GM12878 (cell line): ENCODE results near the gene CD69.

Experiments used
- EP300 ChIP-seq, 2 experiments: fragments of 150-350 bp in 1 of 2; IDR thresholded peaks; 2 replicates each; pipeline ENCODE4 v1.6.1; 2011 to 2012; ENCODE audit warnings: low read depth in 2 of 2, low read length in 2 of 2, borderline replicate concordance in 1 of 2, improper control_type of control experiment in 1 of 2, inconsistent platforms in 1 of 2; ENCODE audit not compliant: control insufficient read depth in 1 of 2
- GABPA ChIP-seq: IDR thresholded peaks from 2 replicates; pipeline ENCODE4 v1.6.1; 2014; ENCODE audit warnings: antibody characterized with exemption, low read depth, mild to moderate bottlenecking, inconsistent platforms
- GATAD2B ChIP-seq: fragments of 450-650 bp; conservative IDR thresholded peaks from 2 replicates; pipeline ENCODE4 v1.6.1; 2017; ENCODE audit warnings: low read depth, mild to moderate bottlenecking, moderate library complexity
- NBN ChIP-seq: fragments of 450-650 bp; IDR thresholded peaks from 2 replicates; pipeline ENCODE4 v1.6.1; 2016
- NFIC ChIP-seq: IDR thresholded peaks from 2 replicates; pipeline ENCODE4 v1.6.1; 2012; ENCODE audit warnings: low read depth, mild to moderate bottlenecking, inconsistent platforms, low read length, moderate library complexity
- POLR2AphosphoS5 ChIP-seq: IDR thresholded peaks from 2 replicates; pipeline ENCODE4 v1.6.1; 2011; ENCODE audit warnings: mild to moderate bottlenecking, low read length, inconsistent platforms
- SMARCA5 ChIP-seq: fragments of 450-650 bp; IDR thresholded peaks from 2 replicates; pipeline ENCODE4 v1.6.1; 2017; ENCODE audit warnings: mild to moderate bottlenecking

- no peak for TF ChIP-seq NFIC
- TF ChIP-seq GATAD2B = no peak
- TF ChIP-seq EP300 (IDR thresholded peaks at IDR 0.05; ENCODE audit: borderline replicate concordance in 1 of 2, control insufficient read depth in 1 of 2, low read depth in 2 of 2, low read length in 2 of 2) = no peak
- no peak for TF ChIP-seq GABPA
- no peak for TF ChIP-seq SMARCA5
- TF ChIP-seq POLR2AphosphoS5 = no peak
- no peak for TF ChIP-seq NBN
Observed at GRCh38 chr12:9795945-9796344, 35.2 kb upstream of the CD69 start.
